Nephron progenitor cell (in vitro differentiated cells): ENCODE measurements around the gene SCMH1.
A peak's percentile ranks its signal among the peaks of the same experiment; 100 is the strongest.

ENCODE experiments used
- DNase-seq: peaks from one replicate; pipeline ENCODE4 v3.0.0; 2021
- H3K27ac Mint-ChIP-seq: 2 replicates; pipeline ENCODE4 v1.8.0; 2021; ENCODE audit warnings: mild to moderate bottlenecking, moderate library complexity, mixed read lengths
- H3K27me3 Mint-ChIP-seq: 2 replicates; pipeline ENCODE4 v1.8.0; 2021; ENCODE audit warnings: mild to moderate bottlenecking, low read depth, mixed read lengths; ENCODE audit not compliant: poor library complexity
- H3K36me3 Mint-ChIP-seq: 2 replicates; pipeline ENCODE4 v1.8.0; 2021; ENCODE audit warnings: low read depth, mixed read lengths
- H3K4me1 Mint-ChIP-seq: 2 replicates; pipeline ENCODE4 v1.8.0; 2021; ENCODE audit warnings: mixed read lengths
- H3K4me3 Mint-ChIP-seq: 2 replicates; pipeline ENCODE4 v1.8.0; 2021; ENCODE audit warnings: mild to moderate bottlenecking, moderate library complexity, mixed read lengths
- H3K9me3 Mint-ChIP-seq: 2 replicates; pipeline ENCODE4 v1.8.0; 2021; ENCODE audit warnings: mild to moderate bottlenecking, moderate library complexity, mixed read lengths
- TF ChIP-seq, protein P1 (sequence below): fragments of 200-600 bp; sonication (generic); IDR thresholded peaks from 2 replicates; pipeline ENCODE4 v1.5.0; 2021; ENCODE audit warnings: antibody characterized with exemption

Gene SCMH1

DNA sequence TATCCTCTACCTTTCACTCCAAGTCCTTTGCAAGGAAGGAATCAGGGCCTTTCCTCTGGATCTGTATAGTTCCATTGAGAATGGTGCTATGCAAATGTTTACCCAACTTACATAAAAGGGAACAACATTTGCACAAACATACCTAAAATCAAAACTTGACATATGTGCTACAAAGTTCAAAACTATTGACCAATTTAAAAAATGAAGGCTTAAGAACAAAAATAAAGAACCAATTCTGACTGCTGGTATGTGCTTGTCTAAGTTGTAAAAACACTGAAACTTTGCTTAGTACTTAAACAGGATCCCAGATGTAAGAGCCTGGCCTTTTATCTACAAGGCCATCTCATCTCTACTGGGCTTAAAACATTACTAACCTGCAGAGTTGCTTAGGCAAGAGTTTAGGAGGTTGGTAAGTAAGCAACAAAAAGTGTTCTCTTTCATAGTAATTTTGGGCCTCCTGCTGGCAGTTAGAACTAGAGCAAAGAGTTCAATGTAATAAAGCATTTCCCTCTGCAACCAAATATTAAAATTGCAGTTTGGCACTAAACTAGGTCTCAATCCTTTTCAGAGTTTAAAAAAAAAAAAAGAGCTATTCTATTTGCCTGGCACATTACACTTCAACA, 2.0 kb downstream of the SCMH1 start:
- TF ChIP-seq, protein P1, sequence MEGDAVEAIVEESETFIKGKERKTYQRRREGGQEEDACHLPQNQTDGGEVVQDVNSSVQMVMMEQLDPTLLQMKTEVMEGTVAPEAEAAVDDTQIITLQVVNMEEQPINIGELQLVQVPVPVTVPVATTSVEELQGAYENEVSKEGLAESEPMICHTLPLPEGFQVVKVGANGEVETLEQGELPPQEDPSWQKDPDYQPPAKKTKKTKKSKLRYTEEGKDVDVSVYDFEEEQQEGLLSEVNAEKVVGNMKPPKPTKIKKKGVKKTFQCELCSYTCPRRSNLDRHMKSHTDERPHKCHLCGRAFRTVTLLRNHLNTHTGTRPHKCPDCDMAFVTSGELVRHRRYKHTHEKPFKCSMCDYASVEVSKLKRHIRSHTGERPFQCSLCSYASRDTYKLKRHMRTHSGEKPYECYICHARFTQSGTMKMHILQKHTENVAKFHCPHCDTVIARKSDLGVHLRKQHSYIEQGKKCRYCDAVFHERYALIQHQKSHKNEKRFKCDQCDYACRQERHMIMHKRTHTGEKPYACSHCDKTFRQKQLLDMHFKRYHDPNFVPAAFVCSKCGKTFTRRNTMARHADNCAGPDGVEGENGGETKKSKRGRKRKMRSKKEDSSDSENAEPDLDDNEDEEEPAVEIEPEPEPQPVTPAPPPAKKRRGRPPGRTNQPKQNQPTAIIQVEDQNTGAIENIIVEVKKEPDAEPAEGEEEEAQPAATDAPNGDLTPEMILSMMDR = no peak
- no peak for DNase-seq
- H3K36me3 Mint-ChIP-seq = no peaks in the 10 kb centered on the region
- no peak overlapping the region for H3K27ac Mint-ChIP-seq
- H3K27me3 Mint-ChIP-seq = peaks cover 21% of the 10 kb centered on the region
- H3K4me3 Mint-ChIP-seq = peak overlapping the region; percentile 90
- H3K4me1 Mint-ChIP-seq = peaks cover 35% of the 10 kb centered on the region
- no peaks in the 10 kb centered on the region for H3K9me3 Mint-ChIP-seq

DNA sequence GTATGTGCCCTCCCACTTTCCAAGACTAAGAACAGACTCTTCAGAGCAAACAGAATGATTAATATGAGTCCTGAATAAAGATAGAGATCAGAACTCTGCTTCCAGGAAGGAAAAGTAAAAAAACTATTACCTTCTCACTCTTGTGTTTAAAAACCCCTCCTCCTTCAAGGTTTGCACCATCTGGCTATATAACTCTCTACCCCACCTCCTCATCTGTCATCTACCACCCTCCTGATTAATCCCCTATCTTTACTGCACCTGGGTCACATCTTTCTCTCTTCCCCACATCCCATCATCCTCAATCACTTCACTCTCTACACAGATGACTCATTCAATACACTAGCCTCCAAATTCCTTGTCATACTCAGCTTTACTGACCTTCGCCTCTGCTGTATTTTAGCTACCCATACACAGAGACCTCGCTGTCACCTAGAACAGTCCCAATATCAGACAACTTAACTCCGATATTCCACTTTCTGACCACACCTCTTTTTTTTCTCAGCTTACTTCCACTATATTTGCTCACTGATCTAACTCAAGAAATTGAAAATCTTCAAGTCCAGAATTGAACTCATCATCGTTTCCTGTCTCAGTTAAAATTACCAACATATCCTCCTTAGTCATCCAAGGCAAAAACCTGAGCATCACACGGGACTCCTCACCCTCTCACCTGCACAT, 3.7 kb downstream of the SCMH1 start:
- Mint-ChIP-seq H3K27ac (no peak overlapping the region), H3K4me3 (no peak overlapping the region), H3K4me1 (peaks cover 41% of the 10 kb centered on the region), H3K36me3 (no peaks in the 10 kb centered on the region), H3K27me3 (peaks cover 10% of the 10 kb centered on the region), H3K9me3 (no peaks in the 10 kb centered on the region)
- no peak for DNase-seq
- TF ChIP-seq, protein P1 = no peak

DNA sequence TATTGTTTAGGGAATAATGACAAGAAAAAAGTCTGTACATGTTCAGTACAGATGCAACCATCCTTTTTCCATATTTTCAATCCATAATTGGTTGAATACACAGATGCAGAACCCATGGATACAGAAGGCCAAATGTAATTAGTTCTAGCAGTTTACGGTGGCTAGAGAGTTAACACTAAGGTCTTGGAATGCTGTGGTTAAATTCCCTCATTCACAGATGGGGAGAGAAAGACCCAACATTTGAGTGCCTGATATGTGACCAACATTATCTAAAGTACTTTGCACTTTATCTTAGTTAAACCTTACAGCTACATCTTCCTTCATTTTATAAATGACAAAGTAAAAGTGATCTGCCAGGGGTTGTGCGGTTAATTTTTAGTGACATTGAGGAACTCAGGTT, 5.3 kb downstream of the SCMH1 start:
- TF ChIP-seq, protein P1 = no peak
- peaks cover 4% of the 10 kb centered on the region for H3K27me3 Mint-ChIP-seq
- H3K4me1 Mint-ChIP-seq = peaks cover 34% of the 10 kb centered on the region
- H3K27ac Mint-ChIP-seq = no peak overlapping the region
- no peaks in the 10 kb centered on the region for H3K36me3 Mint-ChIP-seq
- H3K4me3 Mint-ChIP-seq = no peak overlapping the region
- no peak for DNase-seq
- H3K9me3 Mint-ChIP-seq = no peaks in the 10 kb centered on the region

DNA sequence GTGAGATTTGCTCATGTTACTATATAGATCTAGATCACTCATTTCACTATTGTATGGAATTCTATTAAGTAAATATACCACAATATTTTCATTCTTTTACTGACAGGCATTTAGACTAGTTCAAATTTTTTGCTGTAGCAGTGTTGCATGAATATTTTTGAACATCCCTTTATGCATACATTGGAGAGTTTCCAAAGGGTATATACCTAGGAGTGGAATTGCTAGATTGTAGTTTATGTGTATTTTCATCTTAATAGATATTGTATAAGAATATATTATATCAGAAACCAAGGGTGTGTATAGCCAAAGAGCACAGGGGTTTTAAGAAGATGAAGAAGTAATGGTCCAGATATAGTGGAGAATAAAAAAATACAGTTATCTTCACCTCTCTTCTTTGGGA, 6.2 kb downstream of the SCMH1 start:
- H3K4me1 Mint-ChIP-seq = peaks cover 31% of the 10 kb centered on the region
- H3K4me3 Mint-ChIP-seq = no peak overlapping the region
- no peak for DNase-seq
- H3K36me3 Mint-ChIP-seq = peaks cover 4% of the 10 kb centered on the region
- H3K9me3 Mint-ChIP-seq = no peaks in the 10 kb centered on the region
- peaks cover 1% of the 10 kb centered on the region for H3K27me3 Mint-ChIP-seq
- TF ChIP-seq, protein P1 = no peak
- no peak overlapping the region for H3K27ac Mint-ChIP-seq

DNA sequence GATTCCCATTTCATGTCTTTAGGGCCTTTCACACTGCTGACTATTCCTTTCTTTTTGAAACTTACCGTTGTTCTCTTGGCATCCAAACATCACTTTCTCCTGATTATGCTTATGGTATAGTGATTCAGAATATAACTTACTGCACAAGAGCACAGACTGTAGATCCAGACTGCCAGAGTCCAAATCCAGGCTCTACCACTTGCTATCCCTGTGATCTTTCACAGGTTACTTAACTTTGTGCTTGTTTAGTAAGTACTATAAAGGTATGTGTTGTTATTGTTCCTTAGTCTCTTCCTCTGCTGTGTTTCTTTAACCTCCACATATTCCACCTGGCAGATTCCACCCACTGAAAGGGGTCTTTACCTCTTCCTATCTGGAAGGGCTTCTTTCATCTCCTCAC, 8.4 kb downstream of the SCMH1 start:
- Mint-ChIP-seq H3K4me3 (no peak overlapping the region), H3K27me3 (peaks cover 4% of the 10 kb centered on the region), H3K36me3 (peaks cover 15% of the 10 kb centered on the region), H3K4me1 (peaks cover 20% of the 10 kb centered on the region), H3K9me3 (no peaks in the 10 kb centered on the region), H3K27ac (peak overlapping the region; percentile 41)
- TF ChIP-seq, protein P1 = no peak
- no peak for DNase-seq

DNA sequence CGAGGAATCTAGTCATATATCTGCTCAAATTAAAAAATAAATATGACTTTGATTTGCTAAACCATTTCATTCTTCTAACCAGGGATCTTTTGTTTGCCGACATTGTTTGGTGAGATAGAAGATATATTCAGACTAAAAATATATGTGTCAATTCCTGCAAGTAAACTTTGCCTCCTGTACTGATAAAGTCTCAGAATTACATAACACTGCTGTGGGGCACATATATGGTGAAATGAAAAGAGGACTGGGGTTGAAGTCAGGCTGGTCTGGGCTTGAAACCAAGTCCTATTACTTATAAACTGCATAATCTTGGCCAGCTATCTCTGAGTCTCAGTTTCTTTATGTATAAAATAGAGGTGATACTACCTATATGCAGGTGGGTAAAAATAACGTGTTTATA, 9.8 kb downstream of the SCMH1 start:
- no peak overlapping the region for H3K4me3 Mint-ChIP-seq
- no peak for DNase-seq
- TF ChIP-seq, protein P1 = no peak

More for the DNA sequence above, 9.8 kb downstream of the SCMH1 start:
- Mint-ChIP-seq H3K9me3 (no peaks in the 10 kb centered on the region), H3K27ac (no peak overlapping the region), H3K36me3 (peaks cover 29% of the 10 kb centered on the region), H3K4me1 (peaks cover 23% of the 10 kb centered on the region), H3K27me3 (peaks cover 4% of the 10 kb centered on the region)
